K562 (cell line): ENCODE results near the gene HECW1. TPM values are rescaled to one million over a fixed set of nuclear protein-coding genes. Genes with fewer than 3 reads are reported as not detected.

Experiments used
- ATAC-seq: fragments of 200-7000 bp; cut with Tn5 transposase; 3 replicates; pipeline ENCODE4 v1.9.1; 2020; ENCODE audit warnings: moderate library complexity
- BruUV-seq: library from RNA; stranded (reverse); fragments of 400-500 nt; replicated peaks from 2 replicates; lab custom pipeline; 2021; lab: Mats Ljungman, UMichigan
- CTCF ChIA-PET: fragments of 300-600 bp; formaldehyde crosslinking; extraction: SDS; loops from one replicate; lab custom pipeline; 2021; ENCODE audit warnings: low intra/inter-chr PET ratio; lab: Yijun Ruan, JAX
- POLR2A ChIA-PET: fragments of 300-600, 350-650 bp; sonication (Branson Sonifier 250); formaldehyde crosslinking; extraction: SDS; loops from one replicate; lab custom pipeline; 2021; ENCODE audit warnings: antibody characterized with exemption, inconsistent platforms; lab: Yijun Ruan, JAX
- DNase-seq, 4 experiments: peaks; one replicate each; pipeline versions ENCODE4 v3.0.0 to v3.0.0-alpha.2; 2011 to 2018; ENCODE audit warnings: low spot score in 3 of 4, mixed read lengths in 3 of 4; ENCODE audit errors: extremely low read depth in 1 of 4
- FAIRE-seq: peaks from 2 replicates; lab custom pipeline; 2011; peaks lifted over from hg19 to GRCh38; lab: Jason Lieb, UNC
- H2AFZ ChIP-seq: 2 replicates; pipeline ENCODE4 v1.6.0; 2011; ENCODE audit warnings: low read depth, low read length, control low read depth, inconsistent platforms
- H3K27ac ChIP-seq: fragments of 200-600 bp; 3 replicates; pipeline ENCODE4 v1.8.0; 2011; ENCODE audit warnings: low read depth, mild to moderate bottlenecking, control low read depth, inconsistent platforms, low read length, moderate library complexity, mixed read lengths; ENCODE audit errors: extremely low read depth
- H3K27me3 ChIP-seq, 2 experiments: fragments of 300-600 bp in 1 of 2; 2 replicates in 1 of 2; 3 replicates in 1 of 2; pipeline versions ENCODE4 v1.6.0 to v1.8.0; 2011; ENCODE audit warnings: inconsistent platforms in 2 of 2, low read length in 2 of 2, mild to moderate bottlenecking in 1 of 2, mixed read lengths in 1 of 2, moderate library complexity in 1 of 2; ENCODE audit not compliant: control insufficient read depth in 2 of 2, insufficient read depth in 2 of 2
- H3K36me3 ChIP-seq: fragments of 300-600 bp; 3 replicates; pipeline ENCODE4 v1.8.0; 2011; ENCODE audit warnings: mild to moderate bottlenecking, low read length, inconsistent platforms; ENCODE audit not compliant: control insufficient read depth, insufficient read depth
- H3K4me1 ChIP-seq, 2 experiments: fragments of 200-600 bp in 1 of 2; replicated peaks in 1 of 2; 2 replicates in 1 of 2; 3 replicates in 1 of 2; pipeline versions ENCODE4 v1.5.1 to v1.8.0; 2011; ENCODE audit warnings: inconsistent platforms in 2 of 2, low read length in 2 of 2, mild to moderate bottlenecking in 1 of 2, mixed read lengths in 1 of 2, moderate library complexity in 1 of 2; ENCODE audit not compliant: control insufficient read depth in 2 of 2, insufficient read depth in 2 of 2
- H3K4me2 ChIP-seq: 2 replicates; pipeline ENCODE4 v1.6.1; 2011; ENCODE audit warnings: low read length, control low read depth, inconsistent platforms, mixed read lengths; ENCODE audit not compliant: insufficient read depth
- H3K4me3 ChIP-seq: fragments of 200-600 bp; sonication (generic), shearing (Covaris generic); 2 replicates; pipeline ENCODE4 v1.5.1; 2016; ENCODE audit warnings: control low read depth, inconsistent platforms
- H3K79me2 ChIP-seq: fragments of 200-600 bp; 3 replicates; pipeline ENCODE4 v1.8.0; 2011; ENCODE audit warnings: low read length, inconsistent platforms; ENCODE audit not compliant: control insufficient read depth, insufficient read depth
- H3K9ac ChIP-seq, 2 experiments: 2 replicates each; pipeline versions ENCODE4 v1.6.0 to v1.6.1; 2011; ENCODE audit warnings: low read depth in 2 of 2, low read length in 2 of 2, control low read depth in 1 of 2, inconsistent platforms in 1 of 2, mild to moderate bottlenecking in 1 of 2, mixed read lengths in 1 of 2; ENCODE audit not compliant: insufficient read depth in 1 of 2
- H3K9me1 ChIP-seq: one replicate; pipeline ENCODE4 v1.6.0; 2011; ENCODE audit warnings: inconsistent platforms, mild to moderate bottlenecking, low read length, moderate library complexity; ENCODE audit not compliant: control insufficient read depth, insufficient read depth
- H3K9me3 ChIP-seq: replicated peaks from 2 replicates; pipeline ENCODE4 v1.5.1; 2011; ENCODE audit warnings: low read depth, low read length, inconsistent platforms; ENCODE audit not compliant: control insufficient read depth, insufficient read depth
- H4K20me1 ChIP-seq: replicated peaks from 2 replicates; pipeline ENCODE4 v1.6.1; 2011; ENCODE audit warnings: low read length, inconsistent platforms, mixed read lengths; ENCODE audit not compliant: control insufficient read depth, insufficient read depth
- CBFA2T3 ChIP-seq: fragments of 450-650 bp; IDR thresholded peaks from 2 replicates; pipeline ENCODE4 v1.6.1; 2017
- EHMT2 ChIP-seq: fragments of 450-650 bp; IDR thresholded peaks from 2 replicates; pipeline ENCODE4 v1.6.1; 2018; ENCODE audit warnings: antibody characterized with exemption
- ESRRA ChIP-seq: fragments of 450-650 bp; IDR thresholded peaks from 2 replicates; pipeline ENCODE4 v1.6.1; 2014; ENCODE audit warnings: low read depth, mild to moderate bottlenecking, moderate library complexity, borderline replicate concordance
- GTF3C2 ChIP-seq: IDR thresholded peaks from 3 replicates; pipeline ENCODE4 v1.6.1; 2011; ENCODE audit warnings: borderline replicate concordance, mild to moderate bottlenecking, moderate library complexity; ENCODE audit not compliant: insufficient read length; ENCODE audit errors: extremely low read depth
- NCOA4 ChIP-seq: fragments of 450-650 bp; IDR thresholded peaks from 2 replicates; pipeline ENCODE4 v1.6.1; 2018; ENCODE audit warnings: mild to moderate bottlenecking; ENCODE audit not compliant: partially characterized antibody
- NCOR1 ChIP-seq: fragments of 450-650 bp; IDR thresholded peaks from 2 replicates; pipeline ENCODE4 v1.6.1; 2016; ENCODE audit warnings: mild to moderate bottlenecking, moderate library complexity
- PML ChIP-seq: IDR thresholded peaks from 2 replicates; pipeline ENCODE4 v1.6.1; 2012; ENCODE audit warnings: low read length, inconsistent platforms
- TARDBP ChIP-seq: fragments of 450-650 bp; IDR thresholded peaks from 2 replicates; pipeline ENCODE4 v1.6.1; 2016
- VEZF1 ChIP-seq: fragments of 200-800 bp; sonication (Bioruptor generic); IDR thresholded peaks from 2 replicates; pipeline ENCODE4 v1.6.1; 2017; ENCODE audit warnings: missing genetic modification characterization, missing compliant biosample characterization
- YY1 ChIP-seq, 3 experiments: IDR thresholded peaks; 2 replicates each; pipeline ENCODE4 v1.6.1; 2011; ENCODE audit warnings: low read length in 2 of 3, mild to moderate bottlenecking in 2 of 3, moderate library complexity in 2 of 3, borderline replicate concordance in 1 of 3, control low read depth in 1 of 3, low read depth in 1 of 3; ENCODE audit not compliant: insufficient read depth in 3 of 3, insufficient replicate concordance in 2 of 3, control insufficient read depth in 1 of 3, insufficient read length in 1 of 3; ENCODE audit errors: extremely low read depth in 1 of 3
- ZNF253 ChIP-seq: fragments of 250-450 bp; sonication (Bioruptor Pico); conservative IDR thresholded peaks from 2 replicates; pipeline ENCODE4 v1.6.1; 2021; ENCODE audit warnings: mild to moderate bottlenecking
- ZNF518B ChIP-seq: fragments of 250-450 bp; sonication (Bioruptor Pico); IDR thresholded peaks from 2 replicates; pipeline ENCODE4 v1.5.0; 2021; ENCODE audit warnings: mild to moderate bottlenecking, moderate library complexity
- WGBS: fragments of 100-300 bp; shearing (Covaris generic); methylation state at CpG from one replicate; pipeline ENCODE4 v1.1.6; 2016; ENCODE audit warnings: low coverage, mixed read lengths; ENCODE audit not compliant: insufficient coverage; ENCODE audit errors: missing lambda C conversion rate; 5-methylcytosine and 5-hydroxymethylcytosine counted together
- in situ Hi-C: fragments of 300-500 bp; cut with MboI; formaldehyde crosslinking; loops from 4 replicates; pipeline ENCODE4 v1.15.0; 2018; ENCODE audit warnings: inconsistent platforms, mixed read lengths
- intact Hi-C: fragments of 100-400 bp; cut with micrococcal nuclease; formaldehyde crosslinking; loops from 2 replicates; pipeline ENCODE4 v1.14.2; 2022
- polyA plus RNA-seq, 8 experiments: library from polyadenylated mRNA; depleted of rRNA in 4 of 8; stranded (reverse) in 5 of 8; unstranded in 3 of 8; fragments of >200 nt; fragmentation: Nextera tagmentation in 2 of 8; fragmentation: Illumina TruSeq in 1 of 8; extraction: Ambion mirVana in 2 of 8; extraction: Trizol in 1 of 8; gene quantifications; 2 replicates each; pipeline versions ENCODE4 v1.2.1 to v1.2.3, GENCODE V29; 2011 to 2014; ENCODE audit warnings: inconsistent platforms in 1 of 8, missing spikeins in 1 of 8
- total RNA-seq, 7 experiments: library from RNA; depleted of rRNA in 6 of 7; stranded (reverse); fragments of >200 nt in 6 of 7; fragmentation: Illumina TruSeq in 2 of 7; extraction: Trizol in 2 of 7; gene quantifications; 2 replicates each; pipeline versions ENCODE4 v1.2.1 to v1.2.3, GENCODE V29; 2011 to 2021; ENCODE audit warnings: low replicate concordance in 1 of 7

HECW1 gene
- total and polyA plus RNA-seq, 9 of the 15 experiments (the other 6 are each of a cell fraction or from before 2014, with no cell fraction given) = 0.07 to 0.31 (median 0.13) TPM; not detected in 4

- TF ChIP-seq CBFA2T3 (peak; percentile 36), TARDBP (no peak), EHMT2 (0 out of 2 replicates have a peak, but pooled peaks have one; percentile 34), YY1 (IDR thresholded peaks at IDR 0.05; ENCODE audit: borderline replicate concordance in 1 of 3, control insufficient read depth in 1 of 3, extremely low read depth in 1 of 3, insufficient read depth in 3 of 3, insufficient read length in 1 of 3, insufficient replicate concordance in 2 of 3, low read depth in 1 of 3, low read length in 2 of 3) (no peak), GTF3C2 (no peak)
These were observed 457.0 kb downstream of the HECW1 start (continued) for GRCh38 chr7:43569424-43569823.

- H3K9ac ChIP-seq = no peak overlapping the region
- no TSS peak for BruUV-seq
- no peak overlapping the region; the same call in 1 of the 2 replicates for H2AFZ ChIP-seq
- H3K79me2 ChIP-seq = no peaks in the 10 kb centered on the region
- 48% methylated on average over 4 of the region's 4 CpGs for WGBS
- POLR2A ChIA-PET = interaction anchor here (2.8 kb wide), 1 partner anchor 12 kb away, joined by 16 read pairs; the partner anchor contains the start of gene STK17A
- no peaks in the 10 kb centered on the region for H4K20me1 ChIP-seq
- H3K36me3 ChIP-seq = no peaks in the 10 kb centered on the region
- in situ Hi-C loops (no loop called here), intact Hi-C loops (no loop called here)
- H3K27me3 ChIP-seq = no peaks in the 10 kb centered on the region
- no peaks in the 10 kb centered on the region for H3K9me3 ChIP-seq
- no peak overlapping the region for H3K27ac ChIP-seq
- no peak overlapping the region for H3K4me3 ChIP-seq
- CTCF ChIA-PET = no interaction called here
- DNase-seq (no peak), FAIRE-seq (no peak), ATAC-seq (no peak)
- no peak overlapping the region for H3K4me2 ChIP-seq
- H3K4me1 ChIP-seq = peaks cover 0 to 12% of the 10 kb centered on the region in 2 experiments; a peak in 3 of 5 replicates
- no peaks in the 10 kb centered on the region for H3K9me1 ChIP-seq
- TF ChIP-seq NCOR1 (no peak), PML (no peak), ZNF253 (CRISPR knock-in tag) (no peak), NCOA4 (no peak), VEZF1 (no peak), ESRRA (no peak), ZNF518B (no peak)
These were observed 458.4 kb downstream of the HECW1 start for GRCh38 chr7:43570688-43571365.
